GM12874 (cell line): ENCODE measurements around the gene ZNRF1.

ENCODE experiments used
- CTCF ChIP-seq: IDR thresholded peaks from 2 replicates; pipeline ENCODE4 v1.5.1; 2011; ENCODE audit warnings: low read depth, mild to moderate bottlenecking, control low read depth, low read length, moderate library complexity; ENCODE audit not compliant: insufficient read depth

The ZNRF1 gene

GRCh38 chr16:75003931-75004330 lies 5.1 kb downstream of the ZNRF1 start:
- TF ChIP-seq CTCF: no peak

- no peak for TF ChIP-seq CTCF
Measured at GRCh38 chr16:75004460-75004859, 5.6 kb downstream of the ZNRF1 start.

GRCh38 chr16:75005697-75006096 lies 6.9 kb downstream of the ZNRF1 start:
- TF ChIP-seq CTCF: no peak

GRCh38 chr16:75007443-75007842 lies 8.6 kb downstream of the ZNRF1 start:
- TF ChIP-seq CTCF: no peak

DNA sequence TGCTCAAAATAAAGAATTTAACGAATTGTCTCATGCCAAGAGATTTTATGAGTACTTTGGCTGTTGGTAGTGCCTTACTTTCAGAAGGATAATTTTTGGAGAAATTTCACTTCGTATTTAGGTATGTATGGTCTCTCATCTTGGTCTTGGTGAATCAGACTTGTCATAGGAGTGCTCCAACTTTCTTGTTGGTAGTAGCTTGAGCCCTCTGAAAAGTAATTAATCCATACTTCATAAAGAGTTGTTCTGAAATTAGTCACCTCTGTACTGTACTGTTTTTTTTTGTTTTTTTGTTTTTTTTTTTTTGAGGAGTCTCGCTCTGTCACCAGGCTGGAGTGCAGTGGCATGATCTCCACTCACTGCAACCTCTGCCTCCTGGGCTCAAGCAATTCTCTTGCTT lies 11.6 kb downstream of the ZNRF1 start:
- TF ChIP-seq CTCF: no peak

DNA sequence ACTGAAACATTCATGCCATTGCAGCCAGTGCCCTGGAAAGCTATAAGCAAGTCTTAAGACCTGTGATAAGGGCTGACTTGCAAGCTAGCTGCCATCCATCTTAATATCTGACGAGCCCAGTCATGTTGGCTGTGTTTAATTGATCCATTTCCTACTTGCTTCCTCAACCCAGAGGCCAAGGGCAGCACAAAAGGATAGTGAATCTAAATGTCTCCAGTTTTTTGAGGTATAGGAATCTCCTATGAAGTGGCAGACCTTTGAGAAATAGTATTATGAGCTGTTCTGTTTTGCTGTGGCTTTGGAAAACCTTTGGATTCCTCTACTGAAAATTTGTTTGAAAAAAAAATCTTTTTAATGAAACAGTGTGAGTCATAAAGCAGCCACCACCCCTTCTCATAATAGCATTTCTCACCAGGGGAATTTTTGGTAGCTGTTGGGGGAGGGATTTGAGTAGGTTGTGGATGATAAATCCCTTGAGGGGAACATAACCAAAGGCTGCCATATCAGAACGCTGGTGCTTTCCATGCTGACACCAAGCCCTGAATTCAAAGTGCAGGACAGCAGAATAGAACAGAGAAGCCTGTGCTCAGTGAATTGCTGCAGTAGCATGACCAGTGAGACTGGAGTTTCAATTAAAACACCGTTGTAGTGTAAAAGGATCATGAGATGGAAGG lies 12.9 kb downstream of the ZNRF1 start:
- no peak for TF ChIP-seq CTCF

GRCh38 chr16:75012380-75013081 lies 13.7 kb downstream of the ZNRF1 start:
- no peak for TF ChIP-seq CTCF
